ENCODE results near the gene ABCC4. TPM values are rescaled to one million over a fixed set of nuclear protein-coding genes. Genes with fewer than 3 reads are reported as not detected.

The ABCC4 gene
- polyA plus RNA-seq, 1 donor = 15.1 TPM

DNA sequence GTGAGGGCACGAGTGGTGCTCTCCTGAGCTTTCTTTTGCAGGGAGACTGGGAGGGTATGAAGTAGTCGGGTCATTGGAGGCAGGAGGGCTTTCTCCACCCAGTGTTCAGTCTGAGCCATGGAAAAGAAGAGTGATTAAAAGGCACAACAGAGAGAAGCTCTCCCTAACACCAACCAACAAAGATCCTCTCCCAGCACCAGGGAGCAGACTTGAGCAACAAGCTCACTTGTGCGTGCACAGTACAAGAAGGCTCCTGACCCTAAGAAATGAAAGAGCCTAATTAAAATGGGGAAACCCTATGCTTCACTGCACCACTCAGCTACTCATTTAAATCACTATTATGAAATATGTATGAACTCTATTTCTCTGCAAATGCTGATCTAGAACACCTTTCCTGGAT, 312.6 kb downstream of the ABCC4 start:
- H3K27me3 ChIP-seq (ENCODE audit: control insufficient read depth, insufficient read depth, low read length) = peaks cover 11% of the 10 kb centered on the region
- no peaks in the 10 kb centered on the region for H3K4me1 ChIP-seq (ENCODE audit: control insufficient read depth, insufficient read depth, low read length)
- no peaks in the 10 kb centered on the region for H3K9me3 ChIP-seq (ENCODE audit: control insufficient read depth, low read depth, low read length)
- WGBS (ENCODE audit: insufficient coverage, low lambda C conversion rate) = no CpG with 5 or more reads among the region's 3 CpGs
- no peaks in the 10 kb centered on the region for H3K36me3 ChIP-seq (ENCODE audit: control insufficient read depth, insufficient read depth, low read length)
- DNase-seq = no peak
- H3K27ac ChIP-seq (ENCODE audit: low read length) = no peak overlapping the region
- no peak overlapping the region for H3K4me3 ChIP-seq (ENCODE audit: low read length)

DNA sequence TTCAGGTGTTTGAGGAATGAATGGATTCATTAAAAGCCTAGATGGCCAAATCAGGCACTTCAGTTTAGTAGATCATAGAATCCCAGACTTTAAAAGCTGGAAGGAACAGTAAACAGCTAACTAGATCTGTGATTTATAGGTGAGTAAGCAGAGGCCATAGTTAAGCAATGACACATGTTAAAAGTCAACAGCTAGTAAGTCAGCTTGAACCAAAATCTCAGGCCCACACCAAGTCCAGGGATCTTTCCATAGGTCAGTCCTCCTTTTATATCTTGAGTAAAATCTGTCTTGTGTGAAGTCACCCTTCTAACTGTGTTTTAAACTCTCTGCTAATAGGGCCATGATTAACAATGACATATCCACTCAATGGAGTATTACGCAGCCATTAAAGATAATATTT, 313.4 kb downstream of the ABCC4 start:
- 100% methylated on average over 1 of the region's 1 CpG for WGBS (ENCODE audit: insufficient coverage, low lambda C conversion rate)
- no peaks in the 10 kb centered on the region for H3K9me3 ChIP-seq (ENCODE audit: control insufficient read depth, low read depth, low read length)
- no peak for DNase-seq

DNA sequence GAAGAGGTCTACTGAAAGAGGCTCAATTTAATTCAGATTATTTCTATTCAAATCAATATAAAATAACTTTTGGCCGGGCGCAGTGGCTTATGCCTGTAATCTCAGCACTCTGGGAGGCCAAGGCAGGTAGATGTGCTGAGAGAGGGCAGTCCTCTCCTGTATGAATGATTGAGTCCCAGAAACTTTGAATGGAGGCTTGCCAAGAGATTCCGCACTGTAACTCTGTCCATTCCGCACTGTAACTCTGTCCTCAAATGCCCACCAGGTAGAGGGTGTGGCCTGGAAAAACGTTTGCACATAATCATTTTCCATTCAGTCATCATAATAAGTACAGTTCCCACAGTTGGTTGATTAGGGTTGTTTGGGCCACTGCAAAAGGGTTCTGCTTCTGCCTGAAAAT, 314.2 kb downstream of the ABCC4 start:
- H3K4me1 ChIP-seq (ENCODE audit: control insufficient read depth, insufficient read depth, low read length) = no peaks in the 10 kb centered on the region
- no CpG with 5 or more reads among the region's 5 CpGs for WGBS (ENCODE audit: insufficient coverage, low lambda C conversion rate)
- no peak overlapping the region for H3K4me3 ChIP-seq (ENCODE audit: low read length)
- no peaks in the 10 kb centered on the region for H3K36me3 ChIP-seq (ENCODE audit: control insufficient read depth, insufficient read depth, low read length)
- no peak overlapping the region for H3K27ac ChIP-seq (ENCODE audit: low read length)
- H3K27me3 ChIP-seq (ENCODE audit: control insufficient read depth, insufficient read depth, low read length) = peaks cover 9% of the 10 kb centered on the region
- DNase-seq = no peak
- no peaks in the 10 kb centered on the region for H3K9me3 ChIP-seq (ENCODE audit: control insufficient read depth, low read depth, low read length)

More for the DNA sequence above, 313.4 kb downstream of the ABCC4 start:
- peaks cover 11% of the 10 kb centered on the region for H3K27me3 ChIP-seq (ENCODE audit: control insufficient read depth, insufficient read depth, low read length)
- no peak overlapping the region for H3K27ac ChIP-seq (ENCODE audit: low read length)
- H3K4me3 ChIP-seq (ENCODE audit: low read length) = no peak overlapping the region
- no peaks in the 10 kb centered on the region for H3K4me1 ChIP-seq (ENCODE audit: control insufficient read depth, insufficient read depth, low read length)
- H3K36me3 ChIP-seq (ENCODE audit: control insufficient read depth, insufficient read depth, low read length) = no peaks in the 10 kb centered on the region

DNA sequence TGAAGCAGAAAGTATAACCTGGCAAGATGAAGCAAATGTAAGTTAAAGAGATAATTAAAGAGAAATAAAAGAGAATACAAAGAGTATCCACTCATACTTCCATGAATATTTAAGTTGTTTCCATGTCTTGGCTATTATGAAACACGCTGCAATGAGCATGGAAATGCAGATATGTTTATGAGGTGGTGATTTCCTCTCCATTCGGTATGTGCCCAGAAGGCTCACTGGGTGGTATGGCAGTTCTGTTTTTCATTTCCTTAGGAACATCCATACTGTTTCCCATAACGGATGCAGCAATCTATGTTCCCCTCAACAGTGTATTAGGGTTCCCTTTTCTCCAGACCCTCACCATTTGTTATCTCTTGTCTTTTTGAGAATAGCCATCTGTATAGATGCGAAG, 316.3 kb downstream of the ABCC4 start:
- Histone ChIP-seq H3K4me1 (ENCODE audit: control insufficient read depth, insufficient read depth, low read length) (no peaks in the 10 kb centered on the region), H3K27ac (ENCODE audit: low read length) (no peak overlapping the region), H3K36me3 (ENCODE audit: control insufficient read depth, insufficient read depth, low read length) (no peaks in the 10 kb centered on the region), H3K4me3 (ENCODE audit: low read length) (no peak overlapping the region), H3K27me3 (ENCODE audit: control insufficient read depth, insufficient read depth, low read length) (peaks cover 6% of the 10 kb centered on the region), H3K9me3 (ENCODE audit: control insufficient read depth, low read depth, low read length) (no peaks in the 10 kb centered on the region)
- no CpG with 5 or more reads among the region's 4 CpGs for WGBS (ENCODE audit: insufficient coverage, low lambda C conversion rate)
- no peak for DNase-seq

DNA sequence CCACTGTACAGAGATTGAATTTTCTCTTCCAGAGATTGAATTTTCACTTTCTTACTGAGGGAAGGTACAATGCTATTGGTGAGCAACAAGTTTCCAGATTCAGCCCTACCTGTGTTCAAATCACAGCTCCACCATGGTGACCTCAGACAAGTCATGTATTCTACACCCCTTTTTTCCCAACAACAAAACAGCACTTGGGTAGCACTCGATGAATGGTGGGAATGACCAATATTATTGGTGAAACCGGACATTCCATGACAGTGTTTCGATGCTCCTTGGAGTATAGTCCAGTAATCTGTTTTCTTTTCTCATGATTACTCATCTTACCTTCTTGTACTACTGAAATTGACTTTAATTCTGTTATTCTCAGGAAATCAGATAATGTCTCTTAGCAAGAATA, 322.7 kb downstream of the ABCC4 start:
- no peak for DNase-seq
- Histone ChIP-seq H3K27me3 (ENCODE audit: control insufficient read depth, insufficient read depth, low read length) (peaks cover 8% of the 10 kb centered on the region), H3K36me3 (ENCODE audit: control insufficient read depth, insufficient read depth, low read length) (no peaks in the 10 kb centered on the region), H3K4me3 (ENCODE audit: low read length) (no peak overlapping the region), H3K9me3 (ENCODE audit: control insufficient read depth, low read depth, low read length) (no peaks in the 10 kb centered on the region), H3K27ac (ENCODE audit: low read length) (no peak overlapping the region), H3K4me1 (ENCODE audit: control insufficient read depth, insufficient read depth, low read length) (no peaks in the 10 kb centered on the region)
- WGBS (ENCODE audit: insufficient coverage, low lambda C conversion rate) = no CpG with 5 or more reads among the region's 3 CpGs

DNA sequence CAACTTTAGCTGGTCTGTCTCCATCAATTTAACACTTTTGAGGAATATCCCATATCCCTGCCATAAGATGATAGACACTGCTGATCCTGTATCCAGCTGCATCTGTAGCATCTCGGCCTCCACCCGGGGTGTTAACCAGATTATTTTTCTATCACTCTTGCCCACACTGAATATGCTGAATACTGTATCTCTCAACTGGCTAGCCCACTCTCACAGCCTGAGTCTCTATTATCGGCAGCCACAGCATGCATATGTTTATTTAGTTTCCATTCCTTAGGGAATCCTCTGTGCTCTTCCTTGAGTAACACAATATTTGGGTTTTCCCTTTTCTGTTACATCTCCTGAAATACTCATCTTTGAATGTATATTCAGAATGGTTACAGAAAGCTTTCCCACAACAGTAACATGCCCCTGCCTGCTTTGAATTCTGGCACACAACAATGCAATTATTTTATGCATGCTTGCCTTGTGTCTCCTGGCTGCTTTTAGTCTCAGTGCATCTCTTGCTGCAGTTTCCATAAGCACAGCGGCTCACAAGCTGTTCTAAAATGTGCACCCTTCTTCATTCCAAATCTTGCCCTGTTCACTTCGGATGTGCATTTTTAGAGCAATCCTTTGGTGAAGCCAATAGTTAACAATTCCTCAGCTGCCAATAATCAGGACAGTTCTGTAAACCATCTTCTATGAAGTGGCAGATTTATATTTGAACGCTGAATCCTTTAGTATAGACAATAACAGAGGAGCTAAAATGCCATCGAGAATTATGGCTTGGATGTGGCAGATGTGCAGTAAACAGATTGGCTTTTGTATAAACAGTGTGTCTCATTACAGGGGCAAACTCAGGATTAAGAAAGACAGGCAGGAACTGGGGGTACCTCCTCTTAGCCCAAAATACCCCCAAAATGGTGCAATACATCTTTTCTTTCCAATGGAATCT, 327.0 kb downstream of the ABCC4 start:
- WGBS (ENCODE audit: insufficient coverage, low lambda C conversion rate) = 58% methylated on average over 4 of the region's 7 CpGs
- H3K27ac ChIP-seq (ENCODE audit: low read length) = no peak overlapping the region

DNA sequence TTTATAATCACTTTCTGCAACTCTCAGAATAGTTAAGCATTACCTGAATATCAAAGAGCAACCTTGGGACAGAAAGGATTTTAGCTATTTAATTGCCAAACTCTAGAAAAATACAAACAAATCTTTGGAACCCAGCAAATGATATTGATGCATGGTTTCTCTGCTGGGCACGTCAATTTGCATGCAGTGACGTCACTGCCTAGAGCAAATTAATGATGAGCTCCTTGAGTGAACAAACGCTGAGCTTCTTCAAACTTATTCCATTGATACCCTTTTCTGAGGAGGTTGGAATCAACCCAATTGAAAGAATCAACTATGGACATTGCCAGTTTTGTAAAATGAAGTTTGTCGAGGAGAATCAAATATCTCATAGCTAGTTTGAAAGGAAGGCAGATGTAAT, 329.0 kb downstream of the ABCC4 start:
- H3K36me3 ChIP-seq (ENCODE audit: control insufficient read depth, insufficient read depth, low read length) = no peaks in the 10 kb centered on the region
- no peak overlapping the region for H3K27ac ChIP-seq (ENCODE audit: low read length)
- H3K4me3 ChIP-seq (ENCODE audit: low read length) = no peak overlapping the region
- H3K27me3 ChIP-seq (ENCODE audit: control insufficient read depth, insufficient read depth, low read length) = peaks cover 54% of the 10 kb centered on the region
- no peaks in the 10 kb centered on the region for H3K4me1 ChIP-seq (ENCODE audit: control insufficient read depth, insufficient read depth, low read length)
- H3K9me3 ChIP-seq (ENCODE audit: control insufficient read depth, low read depth, low read length) = no peaks in the 10 kb centered on the region
- WGBS (ENCODE audit: insufficient coverage, low lambda C conversion rate) = 86% methylated on average over 1 of the region's 4 CpGs
- no peak for DNase-seq

More for the DNA sequence above, 327.0 kb downstream of the ABCC4 start:
- DNase-seq = no peak
- no peaks in the 10 kb centered on the region for H3K36me3 ChIP-seq (ENCODE audit: control insufficient read depth, insufficient read depth, low read length)
- peaks cover 35% of the 10 kb centered on the region for H3K27me3 ChIP-seq (ENCODE audit: control insufficient read depth, insufficient read depth, low read length)
- H3K4me1 ChIP-seq (ENCODE audit: control insufficient read depth, insufficient read depth, low read length) = no peaks in the 10 kb centered on the region
- no peak overlapping the region for H3K4me3 ChIP-seq (ENCODE audit: low read length)
- no peaks in the 10 kb centered on the region for H3K9me3 ChIP-seq (ENCODE audit: control insufficient read depth, low read depth, low read length)
